ENCODE measurements around the gene IL22RA2. TPM values are rescaled to one million over a fixed set of nuclear protein-coding genes. Genes with fewer than 3 reads are reported as not detected.

IL22RA2 gene
- total RNA-seq, 1 donor from 2014 or later, result not detected

DNA sequence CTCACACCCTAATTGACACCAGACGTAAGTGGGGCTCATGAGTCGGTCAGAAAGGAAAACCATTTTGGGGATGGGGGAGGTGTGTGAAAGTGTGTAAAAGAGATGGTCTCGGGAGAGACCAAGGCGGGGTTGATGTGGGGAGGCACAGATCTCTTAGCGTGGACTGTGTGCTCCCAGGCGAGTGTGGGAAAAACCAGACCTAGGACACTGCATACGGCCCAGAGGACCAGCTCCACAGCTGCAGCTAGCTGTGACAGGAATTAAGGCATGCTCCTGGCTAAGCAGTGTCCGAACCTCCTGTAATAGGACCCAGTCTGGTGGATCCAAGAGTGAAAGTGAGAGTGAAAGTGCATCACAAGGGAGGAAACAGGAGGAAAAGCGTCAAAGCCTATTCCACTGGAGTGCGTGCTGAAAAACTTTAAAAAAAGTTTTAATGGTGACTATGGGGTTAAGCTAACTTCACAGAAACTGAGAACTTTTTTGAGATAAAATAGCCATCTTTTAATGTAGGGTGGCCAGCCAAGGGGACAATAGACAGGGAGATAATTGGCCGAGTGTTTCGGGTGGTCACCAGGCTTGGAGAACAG, 9.6 kb downstream of the IL22RA2 start:
- DNase-seq, result no peak
- TF ChIP-seq, protein P1, sequence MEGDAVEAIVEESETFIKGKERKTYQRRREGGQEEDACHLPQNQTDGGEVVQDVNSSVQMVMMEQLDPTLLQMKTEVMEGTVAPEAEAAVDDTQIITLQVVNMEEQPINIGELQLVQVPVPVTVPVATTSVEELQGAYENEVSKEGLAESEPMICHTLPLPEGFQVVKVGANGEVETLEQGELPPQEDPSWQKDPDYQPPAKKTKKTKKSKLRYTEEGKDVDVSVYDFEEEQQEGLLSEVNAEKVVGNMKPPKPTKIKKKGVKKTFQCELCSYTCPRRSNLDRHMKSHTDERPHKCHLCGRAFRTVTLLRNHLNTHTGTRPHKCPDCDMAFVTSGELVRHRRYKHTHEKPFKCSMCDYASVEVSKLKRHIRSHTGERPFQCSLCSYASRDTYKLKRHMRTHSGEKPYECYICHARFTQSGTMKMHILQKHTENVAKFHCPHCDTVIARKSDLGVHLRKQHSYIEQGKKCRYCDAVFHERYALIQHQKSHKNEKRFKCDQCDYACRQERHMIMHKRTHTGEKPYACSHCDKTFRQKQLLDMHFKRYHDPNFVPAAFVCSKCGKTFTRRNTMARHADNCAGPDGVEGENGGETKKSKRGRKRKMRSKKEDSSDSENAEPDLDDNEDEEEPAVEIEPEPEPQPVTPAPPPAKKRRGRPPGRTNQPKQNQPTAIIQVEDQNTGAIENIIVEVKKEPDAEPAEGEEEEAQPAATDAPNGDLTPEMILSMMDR (IDR thresholded peaks at IDR 0.05), result no peak
- intact Hi-C loops (cut with DNase I), result no loop called here
- ATAC-seq, result no peak
- Histone ChIP-seq H3K27me3 (no peaks in the 10 kb centered on the region), H3K36me3 (no peaks in the 10 kb centered on the region), H3K9me3 (no peaks in the 10 kb centered on the region), H3K4me1 (peaks cover 6% of the 10 kb centered on the region), H3K27ac (no peak overlapping the region), H3K4me3 (no peak overlapping the region)

DNA sequence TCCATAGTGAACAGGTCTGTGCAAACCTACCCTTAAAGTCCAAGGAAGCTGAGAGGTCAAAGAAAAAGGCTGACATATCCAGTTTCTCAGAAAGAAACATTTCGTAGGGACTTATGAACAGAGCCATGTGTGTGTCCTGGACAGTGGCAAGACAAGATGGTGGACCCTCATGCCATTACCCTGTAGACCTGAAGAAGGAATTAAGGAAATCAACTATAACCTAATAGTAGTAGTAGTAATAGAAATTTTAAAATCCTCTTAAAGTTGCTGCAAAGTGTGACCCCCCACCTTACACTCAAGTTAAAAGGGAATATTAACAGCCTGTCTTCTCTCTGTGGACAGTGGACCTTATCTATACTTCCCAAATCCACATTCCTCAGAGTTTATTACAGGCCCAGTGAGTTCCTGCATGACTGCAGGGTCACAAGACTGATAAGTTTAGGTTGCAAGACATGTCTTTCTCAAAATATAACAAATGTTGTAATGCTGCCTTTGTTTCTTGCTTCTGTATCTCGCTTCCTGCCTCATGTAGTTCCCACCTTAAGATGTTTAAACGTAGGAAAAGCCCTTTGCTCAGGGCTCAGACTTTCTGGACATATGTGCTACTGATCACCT, 10.6 kb downstream of the IL22RA2 start:
- Histone ChIP-seq H3K4me3 (no peak overlapping the region), H3K27me3 (no peaks in the 10 kb centered on the region), H3K9me3 (no peaks in the 10 kb centered on the region), H3K36me3 (no peaks in the 10 kb centered on the region), H3K27ac (no peak overlapping the region), H3K4me1 (peaks cover 6% of the 10 kb centered on the region)
- no peak for ATAC-seq
- no peak for DNase-seq
- intact Hi-C loops (cut with DNase I), result no loop called here
- TF ChIP-seq, protein P1 (IDR thresholded peaks at IDR 0.05), result no peak

DNA sequence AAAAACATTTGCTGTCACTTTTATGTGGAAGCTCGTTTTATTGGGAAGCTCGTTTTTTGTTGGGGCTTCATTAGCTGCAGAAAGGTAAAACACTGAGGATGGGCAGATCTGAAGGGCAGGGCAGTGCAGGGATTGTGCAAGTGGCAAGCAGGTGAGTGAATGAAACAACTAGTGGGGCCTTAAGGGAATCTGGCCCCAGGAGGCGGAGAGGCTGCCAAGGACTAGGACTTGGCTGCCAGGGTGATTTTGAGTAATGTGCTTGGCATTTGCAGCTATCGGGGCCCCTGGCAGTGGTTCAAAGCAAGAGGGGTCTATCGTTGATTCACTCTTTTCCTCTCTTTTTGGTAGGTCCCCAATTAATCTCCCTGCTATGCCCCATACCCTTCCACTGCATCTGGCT, 11.5 kb downstream of the IL22RA2 start:
- ATAC-seq (no peak), DNase-seq (no peak)
- no peaks in the 10 kb centered on the region for H3K36me3 ChIP-seq
- H3K4me1 ChIP-seq, result peaks cover 6% of the 10 kb centered on the region
- H3K9me3 ChIP-seq, result no peaks in the 10 kb centered on the region
- no peak overlapping the region for H3K4me3 ChIP-seq
- no peaks in the 10 kb centered on the region for H3K27me3 ChIP-seq
- H3K27ac ChIP-seq, result no peak overlapping the region
- TF ChIP-seq, protein P1 (IDR thresholded peaks at IDR 0.05), result no peak
- intact Hi-C loops (cut with DNase I), result no loop called here

DNA sequence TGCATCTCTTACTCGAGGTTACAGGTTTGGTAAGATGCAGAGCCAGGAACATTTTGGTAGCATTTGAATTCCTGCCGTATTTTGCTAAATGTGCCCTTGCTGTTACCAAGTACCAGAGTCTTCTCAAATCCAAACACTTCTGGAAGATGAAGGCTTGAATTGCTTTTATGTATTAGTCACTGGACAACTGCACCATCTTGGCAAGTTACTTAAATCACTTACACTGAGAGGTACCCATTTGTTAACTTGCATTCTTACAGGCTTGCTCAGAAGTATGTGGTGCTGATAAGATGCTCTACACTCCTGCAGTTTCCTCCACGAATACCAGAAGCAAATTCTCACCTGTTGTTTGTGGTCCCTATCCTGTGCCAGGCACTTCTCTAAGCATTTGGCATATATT, 12.7 kb downstream of the IL22RA2 start:
- no peak for DNase-seq
- intact Hi-C loops (cut with DNase I), result no loop called here
- Histone ChIP-seq H3K4me1 (peaks cover 9% of the 10 kb centered on the region), H3K4me3 (no peak overlapping the region), H3K27me3 (no peaks in the 10 kb centered on the region), H3K27ac (no peak overlapping the region), H3K9me3 (no peaks in the 10 kb centered on the region), H3K36me3 (no peaks in the 10 kb centered on the region)
- TF ChIP-seq, protein P1 (IDR thresholded peaks at IDR 0.05), result no peak
- peak; percentile 69 for ATAC-seq

DNA sequence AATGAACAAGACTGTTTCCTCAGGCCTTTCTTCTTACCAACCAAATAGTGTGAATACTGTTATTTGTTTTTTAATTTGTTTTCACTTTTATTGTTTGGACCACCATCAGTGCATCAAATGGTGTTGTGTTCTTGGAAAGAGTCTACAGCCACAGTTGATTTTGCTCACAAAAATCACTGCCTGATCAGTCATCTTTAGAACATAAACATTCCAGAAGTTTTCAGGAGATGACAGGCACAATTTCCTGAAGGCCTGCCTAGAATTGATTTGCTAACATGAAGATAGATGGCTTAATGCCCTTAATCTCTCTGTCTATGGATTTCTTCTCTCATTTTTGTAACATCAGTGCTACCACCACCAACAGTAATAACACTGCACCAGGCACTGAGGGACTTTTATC, 13.5 kb downstream of the IL22RA2 start:
- intact Hi-C loops (cut with DNase I), result no loop called here
- ATAC-seq, result no peak

More for the DNA sequence above, 13.5 kb downstream of the IL22RA2 start:
- peaks cover 14% of the 10 kb centered on the region for H3K4me1 ChIP-seq
- no peaks in the 10 kb centered on the region for H3K36me3 ChIP-seq
- H3K27ac ChIP-seq, result no peak overlapping the region
- no peak overlapping the region for H3K4me3 ChIP-seq
- H3K9me3 ChIP-seq, result no peaks in the 10 kb centered on the region
- TF ChIP-seq, protein P1 (IDR thresholded peaks at IDR 0.05), result no peak
- no peaks in the 10 kb centered on the region for H3K27me3 ChIP-seq
- DNase-seq, result no peak

Measured in upper lobe of right lung (tissue), 1 donor.